ENCODE measurements around the gene GPRC5A. TPM values are rescaled to one million over a fixed set of nuclear protein-coding genes. Genes with fewer than 3 reads are reported as not detected.

Gene GPRC5A
- total and polyA plus RNA-seq, 2 donors (not counting 3 experiments of a cell fraction or from before 2014, with no cell fraction given) = 22.7 to 86.4 TPM

- TF ChIP-seq POLR2A (IDR thresholded peaks at IDR 0.05; ENCODE audit: low read depth, low read length) (no peak), MYC (IDR thresholded peaks at IDR 0.05; ENCODE audit: low read depth, low read length) (no peak), EZH2 (IDR thresholded peaks at IDR 0.05; ENCODE audit: borderline replicate concordance, low read depth, low read length, severe bottlenecking) (no peak), GATA2 (IDR thresholded peaks at IDR 0.05; ENCODE audit: insufficient read depth, insufficient read length, low read depth, low read length) (no peak), MAX (IDR thresholded peaks at IDR 0.05; ENCODE audit: insufficient read depth, insufficient read length) (no peak), FOS (IDR thresholded peaks at IDR 0.05; ENCODE audit: borderline replicate concordance, insufficient read depth, low read length) (no peak), CTCF (IDR thresholded peaks at IDR 0.05; ENCODE audit: extremely low read depth in 1 of 2, insufficient read depth in 1 of 2, low read depth in 1 of 2, low read length in 2 of 2) (no peak), JUN (IDR thresholded peaks at IDR 0.05; ENCODE audit: borderline replicate concordance, insufficient read depth, insufficient read length, low read depth) (no peak), POLR2AphosphoS5 (IDR thresholded peaks at IDR 0.05; ENCODE audit: insufficient read depth, low read depth, low read length) (no peak)
- ChIA-PET POLR2A (interaction anchor here (0.6 kb wide), 1 partner anchor 75 kb away, joined by 3 read pairs; no protein-coding TSS in a partner anchor), CTCF (interaction anchor here (0.6 to 2.1 kb wide), 4 partner anchors 35 to 291 kb away, joined by 3 to 5 read pairs (median 3); no protein-coding TSS in a partner anchor)
- no TSS peak for BruUV-seq (replicated peaks)
- Histone ChIP-seq H3K9me3 (replicated peaks; ENCODE audit: control insufficient read depth, insufficient read depth, low read length) (no peaks in the 10 kb centered on the region), H3K27me3 (ENCODE audit: control insufficient read depth in 2 of 2, insufficient read depth in 2 of 2, low read length in 2 of 2) (no peaks in the 10 kb centered on the region), H3K79me2 (ENCODE audit: control insufficient read depth, insufficient read depth, low read length) (peaks cover 4% of the 10 kb centered on the region), H3K4me1 (ENCODE audit: control insufficient read depth, extremely low read depth, insufficient read depth, low read length) (peaks cover 27% of the 10 kb centered on the region), H2AFZ (ENCODE audit: low read depth, low read length) (no peak overlapping the region), H3K36me3 (ENCODE audit: control insufficient read depth in 2 of 2, extremely low read depth in 1 of 2, insufficient read depth in 2 of 2, low read length in 2 of 2) (no peaks in the 10 kb centered on the region), H3K9ac (replicated peaks; ENCODE audit: extremely low read depth, insufficient read depth, low read length) (no peak overlapping the region), H3K9me1 (replicated peaks; ENCODE audit: control insufficient read depth, extremely low read depth, insufficient read depth, low read length) (no peaks in the 10 kb centered on the region), H3K4me3 (replicated peaks in 1 of 3; ENCODE audit: insufficient read depth in 1 of 3, low read depth in 1 of 3, low read length in 3 of 3) (no peak overlapping the region), H3K27ac (ENCODE audit: insufficient read depth, low read depth, low read length) (no peak overlapping the region), H3K4me2 (ENCODE audit: insufficient read depth, low read length) (no peak overlapping the region), H4K20me1 (replicated peaks; ENCODE audit: control insufficient read depth, extremely low read depth, insufficient read depth, low read length) (no peaks in the 10 kb centered on the region)
- no peak for FAIRE-seq
- no peak for DNase-seq (ENCODE audit: low read depth, low spot score)
- dilution Hi-C loops (cut with MboI; ENCODE audit: extremely low pct_ligation_motif_present, low sequenced_read_pairs) = no loop called here
- intact Hi-C loops (cut with micrococcal nuclease) = loop anchor here (5.0 kb wide), 1 partner anchor 193 kb away; no protein-coding TSS in a partner anchor
Observed at GRCh38 chr12:12919666-12920435, 28.5 kb downstream of the GPRC5A start.
